ENCODE data around the gene MFSD6L.

GRCh38 chr17:8837563-8838075 is 38.5 kb upstream of the MFSD6L start:
- TF ChIP-seq MAX (CRISPR knock-in tag; IDR thresholded peaks at IDR 0.05): no peak
- TF ChIP-seq SMAD3 (CRISPR knock-in tag; IDR thresholded peaks at IDR 0.05; ENCODE audit: borderline replicate concordance): no peak
- TF ChIP-seq RELA (CRISPR knock-in tag; IDR thresholded peaks at IDR 0.05; ENCODE audit: borderline replicate concordance): no peak
- TF ChIP-seq STAT6 (CRISPR knock-in tag; conservative IDR thresholded peaks at IDR 0.05; ENCODE audit: low read depth): no peak
- TF ChIP-seq JUN (CRISPR knock-in tag; IDR thresholded peaks at IDR 0.05): no peak

Measured in WTC11 (cell line).